Retinal pigment epithelial cell (primary cell): ENCODE results near the gene FAM24A.
"Not testable (repeated sequence)": the region's sequence is repeated elsewhere in the genome, so short reads cannot be mapped to it uniquely, and the experiment has no call there.

Experiments
- DNase-seq: peaks from one replicate; pipeline ENCODE4 v3.0.0-alpha.2; 2010; ENCODE audit warnings: low read depth
- H3K4me3 ChIP-seq: 2 replicates; pipeline ENCODE4 v1.5.1; 2011; ENCODE audit warnings: mild to moderate bottlenecking, low read length, control low read depth, moderate library complexity
- TF ChIP-seq, protein P1 (sequence below): conservative IDR thresholded peaks from 2 replicates; pipeline ENCODE4 v1.5.1; 2011; ENCODE audit warnings: low read depth, low read length, control low read depth, inconsistent platforms

Gene FAM24A, protein sequence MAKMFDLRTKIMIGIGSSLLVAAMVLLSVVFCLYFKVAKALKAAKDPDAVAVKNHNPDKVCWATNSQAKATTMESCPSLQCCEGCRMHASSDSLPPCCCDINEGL

DNA sequence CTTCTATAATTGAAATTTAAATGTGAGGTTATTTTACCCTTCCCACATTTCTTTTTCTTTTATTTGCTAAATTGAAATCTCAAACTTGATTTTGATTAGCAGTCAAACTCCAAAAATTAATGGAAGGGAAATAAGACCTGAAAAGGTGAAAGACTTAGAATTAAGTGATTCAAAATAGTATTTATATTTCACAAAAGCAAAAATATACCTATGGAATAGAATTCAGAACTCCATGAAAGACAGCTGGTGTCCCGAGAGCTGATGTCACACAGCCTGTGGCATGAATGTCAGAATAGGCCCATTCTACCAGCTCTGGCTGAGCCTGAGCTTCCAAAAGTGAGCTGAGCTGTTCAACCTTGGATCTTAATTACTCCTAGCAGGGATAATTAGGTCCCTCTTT lies at the start of gene FAM24A:
TSS of gene FAM24A (plus strand) at position 301 of the 400 bp plus-strand sequence. CDS start 1,025 bp downstream, outside the sequence.
- DNase-seq, result no peak
- TF ChIP-seq, protein P1, sequence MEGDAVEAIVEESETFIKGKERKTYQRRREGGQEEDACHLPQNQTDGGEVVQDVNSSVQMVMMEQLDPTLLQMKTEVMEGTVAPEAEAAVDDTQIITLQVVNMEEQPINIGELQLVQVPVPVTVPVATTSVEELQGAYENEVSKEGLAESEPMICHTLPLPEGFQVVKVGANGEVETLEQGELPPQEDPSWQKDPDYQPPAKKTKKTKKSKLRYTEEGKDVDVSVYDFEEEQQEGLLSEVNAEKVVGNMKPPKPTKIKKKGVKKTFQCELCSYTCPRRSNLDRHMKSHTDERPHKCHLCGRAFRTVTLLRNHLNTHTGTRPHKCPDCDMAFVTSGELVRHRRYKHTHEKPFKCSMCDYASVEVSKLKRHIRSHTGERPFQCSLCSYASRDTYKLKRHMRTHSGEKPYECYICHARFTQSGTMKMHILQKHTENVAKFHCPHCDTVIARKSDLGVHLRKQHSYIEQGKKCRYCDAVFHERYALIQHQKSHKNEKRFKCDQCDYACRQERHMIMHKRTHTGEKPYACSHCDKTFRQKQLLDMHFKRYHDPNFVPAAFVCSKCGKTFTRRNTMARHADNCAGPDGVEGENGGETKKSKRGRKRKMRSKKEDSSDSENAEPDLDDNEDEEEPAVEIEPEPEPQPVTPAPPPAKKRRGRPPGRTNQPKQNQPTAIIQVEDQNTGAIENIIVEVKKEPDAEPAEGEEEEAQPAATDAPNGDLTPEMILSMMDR, result no peak
- no peak within 1 kb of the TSS for H3K4me3 ChIP-seq

DNA sequence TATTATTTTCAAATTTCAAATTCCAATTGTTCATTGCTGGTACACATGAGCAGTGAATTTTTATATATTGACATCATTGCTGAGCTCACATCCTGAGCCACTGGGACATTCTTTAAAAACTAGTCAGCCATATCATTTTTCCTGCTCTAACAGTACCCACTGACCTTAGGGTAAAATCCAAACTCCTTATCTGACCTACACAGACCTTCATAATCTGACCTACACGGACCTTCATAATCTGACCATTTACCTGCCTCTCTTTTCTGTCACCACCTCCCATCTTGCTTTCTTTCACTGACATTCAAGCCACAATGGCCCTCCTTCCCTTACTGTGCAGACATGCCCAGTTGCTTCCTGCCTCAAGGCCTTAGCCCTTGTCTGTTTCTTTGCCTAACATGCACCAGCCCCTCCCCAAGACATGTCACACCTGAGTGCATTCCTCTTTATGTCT lies 48.7 kb upstream of the FAM24A start:
- DNase-seq, result no peak
- TF ChIP-seq, protein P1, result no peak
- no peak overlapping the region for H3K4me3 ChIP-seq

DNA sequence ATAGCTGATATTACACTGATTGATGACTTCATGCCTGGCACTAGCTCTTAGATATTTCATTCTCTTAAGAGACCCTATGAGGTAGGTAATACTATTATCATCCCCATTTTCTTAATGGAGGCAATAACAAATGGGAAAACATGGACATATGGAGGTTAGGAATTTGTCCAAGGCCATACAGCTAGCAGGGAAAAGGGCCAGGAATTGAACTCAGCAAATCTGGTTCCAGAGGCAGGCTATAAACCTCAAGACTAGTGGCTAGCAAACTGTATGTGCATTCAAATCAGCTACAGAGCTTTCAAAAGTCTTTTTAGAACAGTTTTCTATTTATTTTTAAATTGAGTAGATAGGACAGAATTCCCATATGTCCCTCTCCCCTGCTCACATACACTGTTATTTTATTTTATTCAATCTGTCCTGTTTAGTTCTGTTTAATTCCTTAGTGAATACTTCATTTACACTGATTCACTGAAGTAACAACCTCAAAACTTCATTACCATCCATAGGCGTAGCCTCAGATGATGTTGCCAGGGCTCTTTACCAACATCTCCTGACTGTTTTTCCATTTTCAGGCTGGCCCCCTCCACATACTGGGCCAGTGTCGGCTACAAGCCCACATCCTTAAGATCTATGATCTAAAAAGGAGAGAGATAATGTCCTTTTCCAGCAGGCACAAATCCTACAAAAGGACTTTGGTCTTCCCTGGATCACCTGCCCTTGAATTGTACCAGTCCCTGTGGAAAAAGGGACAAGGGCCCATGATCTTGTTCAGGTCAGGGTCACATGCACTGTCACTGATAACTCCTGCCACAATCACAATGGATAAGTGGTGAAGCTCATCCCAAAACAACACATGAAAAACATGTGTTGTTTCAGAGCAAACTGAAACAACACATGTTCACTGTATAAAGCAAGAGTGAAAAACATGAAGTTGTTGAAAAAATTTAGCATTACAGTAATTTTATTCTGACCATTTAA lies 46.9 kb upstream of the FAM24A start:
- TF ChIP-seq, protein P1, result no peak
- H3K4me3 ChIP-seq, result no peak overlapping the region
- DNase-seq, result no peak

DNA sequence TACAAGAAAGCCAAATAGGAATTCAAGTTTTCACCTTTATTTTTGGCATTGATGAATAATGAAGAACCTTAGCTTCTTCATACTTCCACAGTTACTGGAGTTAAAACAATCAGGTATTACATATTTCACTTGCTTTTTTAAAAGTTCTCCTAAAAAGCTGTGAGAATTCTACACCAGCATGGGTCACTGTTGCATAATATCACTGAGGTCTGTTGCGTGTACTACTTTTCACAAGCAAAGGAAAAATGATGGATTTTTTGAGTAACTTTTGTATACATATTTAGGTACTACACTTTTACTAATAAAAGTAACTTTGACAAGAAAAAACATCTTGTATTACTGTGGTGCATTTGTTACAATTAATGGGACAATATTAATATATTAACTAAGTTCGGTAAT lies 46.2 kb upstream of the FAM24A start:
- DNase-seq, result no peak
- TF ChIP-seq, protein P1, result no peak
- H3K4me3 ChIP-seq, result no peak overlapping the region

DNA sequence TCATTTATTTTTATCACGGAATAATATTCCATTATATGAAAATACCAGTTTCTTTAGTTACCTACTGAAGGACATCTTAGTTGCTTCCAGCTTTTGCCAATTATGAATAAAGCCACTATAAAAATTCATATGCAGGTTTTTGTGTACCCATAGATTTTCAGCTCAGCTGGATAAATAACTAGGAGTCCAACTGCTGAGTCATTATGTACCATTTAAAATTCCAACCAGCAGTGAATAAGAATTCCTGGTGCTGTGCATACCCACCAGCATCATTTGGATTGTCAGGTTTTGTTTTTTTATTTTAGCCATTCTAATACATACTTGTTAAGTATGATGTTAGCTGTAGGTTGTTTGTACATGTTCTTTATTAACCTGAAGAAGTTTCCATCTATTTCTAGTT lies 45.5 kb upstream of the FAM24A start:
- no peak for DNase-seq
- no peak overlapping the region for H3K4me3 ChIP-seq
- TF ChIP-seq, protein P1, result no peak

DNA sequence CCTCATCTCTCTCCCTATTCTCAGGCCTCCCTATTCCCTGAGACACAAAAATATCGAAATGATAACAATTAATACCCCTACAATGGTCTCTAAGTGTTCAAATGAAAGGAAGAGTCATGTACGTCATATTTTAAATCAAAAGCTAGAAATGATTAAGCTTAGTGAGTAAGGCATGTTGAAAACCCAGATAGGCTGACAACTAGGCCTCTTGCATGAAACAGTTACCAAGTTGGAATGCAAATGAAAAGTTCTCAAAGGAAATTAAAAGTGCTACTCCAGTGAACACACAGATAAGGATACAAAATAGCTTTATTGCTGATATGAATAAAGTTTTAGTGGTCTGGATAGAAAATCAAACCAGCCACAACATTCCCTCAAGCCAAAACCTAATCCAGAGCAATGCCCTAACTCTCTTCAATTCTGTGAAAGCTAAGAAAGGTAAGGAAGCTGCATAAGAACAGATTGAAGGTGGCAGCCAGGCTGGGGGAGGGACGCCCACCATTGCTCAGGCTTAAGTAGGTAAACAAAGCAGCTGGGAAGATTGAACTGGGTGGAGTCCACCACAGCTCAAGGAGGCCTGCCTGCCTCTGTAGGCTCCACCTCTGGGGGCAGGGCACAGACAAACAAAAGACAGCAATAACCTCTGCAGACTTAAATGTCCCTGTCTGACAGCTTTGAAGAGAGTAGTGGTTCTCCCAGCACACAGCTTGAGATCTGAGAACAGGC lies 43.5 kb upstream of the FAM24A start:
- H3K4me3 ChIP-seq, DNase-seq: not testable (repeated sequence)

DNA sequence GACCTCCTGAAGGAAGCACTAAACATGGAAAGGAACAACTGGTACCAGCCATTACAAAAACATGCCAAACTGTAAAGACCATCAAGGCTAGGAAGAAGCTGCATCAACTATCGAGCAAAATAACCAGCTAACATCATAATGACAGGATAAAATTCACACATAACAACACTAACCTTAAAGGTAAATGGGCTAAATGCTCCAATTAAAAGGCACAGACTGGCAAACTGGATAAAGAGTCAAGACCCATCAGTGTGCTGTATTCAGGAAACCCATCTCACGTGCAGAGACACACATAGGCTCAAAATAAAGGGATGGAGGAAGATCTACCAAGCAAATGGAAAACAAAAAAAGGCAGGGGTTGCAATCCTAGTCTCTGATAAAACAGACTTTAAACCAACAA lies 41.6 kb upstream of the FAM24A start:
- DNase-seq, result not testable (repeated sequence)

DNA sequence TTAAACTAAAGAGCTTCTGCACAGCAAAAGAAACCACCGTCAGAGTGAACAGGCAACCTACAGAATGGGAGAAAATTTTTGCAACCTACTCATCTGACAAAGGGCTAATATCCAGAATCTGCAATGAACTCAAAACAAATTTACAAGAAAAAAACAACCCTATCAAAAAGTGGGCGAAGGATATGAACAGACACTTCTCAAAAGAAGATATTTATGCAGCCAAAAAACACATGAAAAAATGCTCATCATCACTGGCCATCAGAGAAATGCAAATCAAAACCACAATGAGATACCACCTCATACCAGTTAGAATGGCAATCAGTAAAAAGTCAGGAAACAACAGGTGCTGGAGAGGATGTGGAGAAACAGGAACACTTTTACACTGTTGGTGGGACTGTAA lies 38.5 kb upstream of the FAM24A start:
- H3K4me3 ChIP-seq, DNase-seq: not testable (repeated sequence)

More for the DNA sequence above, 41.6 kb upstream of the FAM24A start:
- H3K4me3 ChIP-seq, result not testable (repeated sequence)
